GM18498 (cell line): ENCODE measurements around the gene JADE3.

Source experiments
- ATAC-seq: cut with Tn5 transposase; IDR thresholded peaks from one replicate; pipeline ENCODE4 v1.9.1; 2021; ENCODE audit warnings: mild to moderate bottlenecking, moderate library complexity; ENCODE audit not compliant: unreplicated experiment

Gene JADE3

GRCh38 chrX:47101206-47101605, 189.0 kb downstream of the JADE3 start:
- no peak for ATAC-seq
